Measurements from ENCODE around the gene KCNJ6.

KCNJ6 gene

GRCh38 chr21:37759777-37760176, 156.5 kb downstream of the KCNJ6 start:
- 0 out of 2 replicates have a peak, but pooled peaks cover 2% of the 10 kb centered on the region for H3K9me3 ChIP-seq
- H3K4me3 ChIP-seq = no peak overlapping the region
- DNase-seq (ENCODE audit: low spot score in 2 of 2) = no peak
- H3K4me1 ChIP-seq = no peaks in the 10 kb centered on the region
- no peaks in the 10 kb centered on the region for H3K36me3 ChIP-seq (replicated peaks)
- in situ Hi-C loops (cut with MboI; ENCODE audit: low sequenced_read_pairs) = no loop called here
- H3K27me3 ChIP-seq (ENCODE audit: low read depth) = no peaks in the 10 kb centered on the region

- no peak for DNase-seq (ENCODE audit: low spot score in 2 of 2)
- H3K27me3 ChIP-seq (ENCODE audit: low read depth) = no peaks in the 10 kb centered on the region
- no peaks in the 10 kb centered on the region for H3K36me3 ChIP-seq (replicated peaks)
- in situ Hi-C loops (cut with MboI; ENCODE audit: low sequenced_read_pairs) = no loop called here
- H3K4me1 ChIP-seq = no peaks in the 10 kb centered on the region
- H3K9me3 ChIP-seq = 0 out of 2 replicates have a peak, but pooled peaks cover 1% of the 10 kb centered on the region
- no peak overlapping the region for H3K4me3 ChIP-seq
Observed at GRCh38 chr21:37758982-37759381, 157.3 kb downstream of the KCNJ6 start.

GRCh38 chr21:37757606-37758376, 158.5 kb downstream of the KCNJ6 start:
- no peaks in the 10 kb centered on the region for H3K4me1 ChIP-seq
- no peaks in the 10 kb centered on the region for H3K36me3 ChIP-seq (replicated peaks)
- no peaks in the 10 kb centered on the region for H3K27me3 ChIP-seq (ENCODE audit: low read depth)
- H3K9me3 ChIP-seq = no peaks in the 10 kb centered on the region
- H3K4me3 ChIP-seq = no peak overlapping the region
- DNase-seq (ENCODE audit: low spot score in 2 of 2) = no peak
- in situ Hi-C loops (cut with MboI; ENCODE audit: low sequenced_read_pairs) = no loop called here

GRCh38 chr21:37753122-37753599, 163.1 kb downstream of the KCNJ6 start:
- Histone ChIP-seq H3K36me3 (replicated peaks) (no peaks in the 10 kb centered on the region), H3K4me1 (no peaks in the 10 kb centered on the region), H3K4me3 (no peak overlapping the region), H3K27me3 (ENCODE audit: low read depth) (no peaks in the 10 kb centered on the region), H3K9me3 (no peaks in the 10 kb centered on the region)
- DNase-seq (ENCODE audit: low spot score in 2 of 2) = no peak
- in situ Hi-C loops (cut with MboI; ENCODE audit: low sequenced_read_pairs) = no loop called here

- DNase-seq (ENCODE audit: low spot score in 2 of 2) = no peak
- in situ Hi-C loops (cut with MboI; ENCODE audit: low sequenced_read_pairs) = no loop called here
- no peaks in the 10 kb centered on the region for H3K4me1 ChIP-seq
- no peak overlapping the region for H3K4me3 ChIP-seq
- no peaks in the 10 kb centered on the region for H3K36me3 ChIP-seq (replicated peaks)
- no peaks in the 10 kb centered on the region for H3K9me3 ChIP-seq
- H3K27me3 ChIP-seq (ENCODE audit: low read depth) = no peaks in the 10 kb centered on the region
Observed at GRCh38 chr21:37751268-37751975, 164.8 kb downstream of the KCNJ6 start.

- in situ Hi-C loops (cut with MboI; ENCODE audit: low sequenced_read_pairs) = no loop called here
- DNase-seq (ENCODE audit: low spot score in 2 of 2) = no peak
Observed at GRCh38 chr21:37749132-37749531, 167.1 kb downstream of the KCNJ6 start.

GRCh38 chr21:37748351-37748750, 167.9 kb downstream of the KCNJ6 start:
- no peaks in the 10 kb centered on the region for H3K4me1 ChIP-seq
- no peak for DNase-seq (ENCODE audit: low spot score in 2 of 2)
- no peaks in the 10 kb centered on the region for H3K27me3 ChIP-seq (ENCODE audit: low read depth)
- no peak overlapping the region for H3K4me3 ChIP-seq
- in situ Hi-C loops (cut with MboI; ENCODE audit: low sequenced_read_pairs) = no loop called here
- H3K36me3 ChIP-seq (replicated peaks) = no peaks in the 10 kb centered on the region
- H3K9me3 ChIP-seq = no peaks in the 10 kb centered on the region

More at GRCh38 chr21:37749132-37749531, 167.1 kb downstream of the KCNJ6 start:
- no peaks in the 10 kb centered on the region for H3K4me1 ChIP-seq
- no peaks in the 10 kb centered on the region for H3K9me3 ChIP-seq
- H3K4me3 ChIP-seq = no peak overlapping the region
- H3K27me3 ChIP-seq (ENCODE audit: low read depth) = no peaks in the 10 kb centered on the region
- H3K36me3 ChIP-seq (replicated peaks) = no peaks in the 10 kb centered on the region

- H3K4me1 ChIP-seq = no peaks in the 10 kb centered on the region
- no peaks in the 10 kb centered on the region for H3K9me3 ChIP-seq
- DNase-seq (ENCODE audit: low spot score in 2 of 2) = no peak
- H3K27me3 ChIP-seq (ENCODE audit: low read depth) = no peaks in the 10 kb centered on the region
- no peaks in the 10 kb centered on the region for H3K36me3 ChIP-seq (replicated peaks)
- H3K4me3 ChIP-seq = no peak overlapping the region
- in situ Hi-C loops (cut with MboI; ENCODE audit: low sequenced_read_pairs) = no loop called here
Observed at GRCh38 chr21:37746849-37747248, 169.4 kb downstream of the KCNJ6 start.

- in situ Hi-C loops (cut with MboI; ENCODE audit: low sequenced_read_pairs) = no loop called here
- DNase-seq (ENCODE audit: low spot score in 2 of 2) = no peak
- no peaks in the 10 kb centered on the region for H3K4me1 ChIP-seq
- H3K4me3 ChIP-seq = no peak overlapping the region
- no peaks in the 10 kb centered on the region for H3K27me3 ChIP-seq (ENCODE audit: low read depth)
- H3K9me3 ChIP-seq = no peaks in the 10 kb centered on the region
- H3K36me3 ChIP-seq (replicated peaks) = no peaks in the 10 kb centered on the region
Observed at GRCh38 chr21:37744551-37744950, 171.7 kb downstream of the KCNJ6 start.

- no peak for DNase-seq (ENCODE audit: low spot score in 2 of 2)
- Histone ChIP-seq H3K4me1 (no peaks in the 10 kb centered on the region), H3K36me3 (replicated peaks) (no peaks in the 10 kb centered on the region), H3K9me3 (no peaks in the 10 kb centered on the region), H3K4me3 (no peak overlapping the region), H3K27me3 (ENCODE audit: low read depth) (no peaks in the 10 kb centered on the region)
- in situ Hi-C loops (cut with MboI; ENCODE audit: low sequenced_read_pairs) = no loop called here
Observed at GRCh38 chr21:37742532-37742931, 173.7 kb downstream of the KCNJ6 start.

- in situ Hi-C loops (cut with MboI; ENCODE audit: low sequenced_read_pairs) = no loop called here
Observed at GRCh38 chr21:37742115-37742514, 174.1 kb downstream of the KCNJ6 start.

GRCh38 chr21:37737996-37738395, 178.3 kb downstream of the KCNJ6 start:
- Histone ChIP-seq H3K36me3 (replicated peaks) (no peaks in the 10 kb centered on the region), H3K27me3 (ENCODE audit: low read depth) (no peaks in the 10 kb centered on the region), H3K4me1 (no peaks in the 10 kb centered on the region), H3K4me3 (no peak overlapping the region), H3K9me3 (no peaks in the 10 kb centered on the region)
- DNase-seq (ENCODE audit: low spot score in 2 of 2) = no peak
- in situ Hi-C loops (cut with MboI; ENCODE audit: low sequenced_read_pairs) = no loop called here

More at GRCh38 chr21:37742115-37742514, 174.1 kb downstream of the KCNJ6 start:
- H3K27me3 ChIP-seq (ENCODE audit: low read depth) = no peaks in the 10 kb centered on the region
- no peaks in the 10 kb centered on the region for H3K9me3 ChIP-seq
- H3K36me3 ChIP-seq (replicated peaks) = no peaks in the 10 kb centered on the region
- no peak overlapping the region for H3K4me3 ChIP-seq
- no peaks in the 10 kb centered on the region for H3K4me1 ChIP-seq
- no peak for DNase-seq (ENCODE audit: low spot score in 2 of 2)

- H3K27me3 ChIP-seq (ENCODE audit: low read depth) = no peaks in the 10 kb centered on the region
- no peaks in the 10 kb centered on the region for H3K4me1 ChIP-seq
- no peak for DNase-seq (ENCODE audit: low spot score in 2 of 2)
- no peaks in the 10 kb centered on the region for H3K9me3 ChIP-seq
- in situ Hi-C loops (cut with MboI; ENCODE audit: low sequenced_read_pairs) = no loop called here
- H3K4me3 ChIP-seq = no peak overlapping the region
- no peaks in the 10 kb centered on the region for H3K36me3 ChIP-seq (replicated peaks)
Observed at GRCh38 chr21:37737507-37737906, 178.8 kb downstream of the KCNJ6 start.

- in situ Hi-C loops (cut with MboI; ENCODE audit: low sequenced_read_pairs) = no loop called here
- Histone ChIP-seq H3K27me3 (ENCODE audit: low read depth) (no peaks in the 10 kb centered on the region), H3K9me3 (no peaks in the 10 kb centered on the region), H3K36me3 (replicated peaks) (no peaks in the 10 kb centered on the region), H3K4me1 (no peaks in the 10 kb centered on the region), H3K4me3 (no peak overlapping the region)
- DNase-seq (ENCODE audit: low spot score in 2 of 2) = no peak
Observed at GRCh38 chr21:37734846-37735245, 181.4 kb downstream of the KCNJ6 start.

Measured in HAP-1 (cell line).